ENCODE data around the gene FBXO7.

DNA sequence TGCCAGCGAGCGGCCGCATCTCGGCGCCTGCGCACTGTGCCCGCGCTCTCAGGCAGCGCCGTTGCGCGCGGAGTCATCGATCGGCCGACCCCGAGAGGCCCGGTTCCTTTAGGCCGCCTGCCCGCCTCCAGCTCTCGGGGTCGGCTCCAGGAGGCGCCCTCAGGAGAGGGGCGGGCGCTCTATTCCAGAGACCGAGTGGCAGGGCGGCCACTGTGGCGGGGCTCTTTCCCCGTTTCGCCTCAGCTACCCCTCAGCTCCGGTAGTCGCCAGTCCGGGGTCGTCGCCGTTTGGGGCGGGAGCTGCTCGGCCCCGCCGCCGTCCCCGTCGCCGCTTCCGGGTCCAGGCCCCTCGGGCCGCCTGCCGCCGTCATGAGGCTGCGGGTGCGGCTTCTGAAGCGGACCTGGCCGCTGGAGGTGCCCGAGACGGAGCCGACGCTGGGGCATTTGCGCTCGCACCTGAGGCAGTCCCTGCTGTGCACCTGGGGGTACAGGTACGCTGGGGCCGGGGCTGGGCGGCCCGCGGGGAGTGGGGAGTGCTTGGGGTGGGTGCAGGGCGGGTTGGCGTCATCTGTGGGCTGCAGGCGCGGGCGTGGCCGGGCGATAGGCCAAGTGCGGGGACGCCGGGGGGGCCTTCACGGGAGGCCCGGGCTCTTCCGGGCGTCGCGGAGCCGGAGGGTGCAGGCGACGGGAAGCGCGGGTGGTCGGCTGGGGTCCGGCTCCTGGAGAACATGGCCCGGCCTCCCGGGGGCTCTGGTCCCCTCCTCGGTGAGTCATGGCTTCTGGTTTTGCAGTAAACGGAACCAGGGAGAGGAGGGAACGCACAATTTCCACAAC lies at the start of gene FBXO7:
- TF ChIP-seq, protein P1, sequence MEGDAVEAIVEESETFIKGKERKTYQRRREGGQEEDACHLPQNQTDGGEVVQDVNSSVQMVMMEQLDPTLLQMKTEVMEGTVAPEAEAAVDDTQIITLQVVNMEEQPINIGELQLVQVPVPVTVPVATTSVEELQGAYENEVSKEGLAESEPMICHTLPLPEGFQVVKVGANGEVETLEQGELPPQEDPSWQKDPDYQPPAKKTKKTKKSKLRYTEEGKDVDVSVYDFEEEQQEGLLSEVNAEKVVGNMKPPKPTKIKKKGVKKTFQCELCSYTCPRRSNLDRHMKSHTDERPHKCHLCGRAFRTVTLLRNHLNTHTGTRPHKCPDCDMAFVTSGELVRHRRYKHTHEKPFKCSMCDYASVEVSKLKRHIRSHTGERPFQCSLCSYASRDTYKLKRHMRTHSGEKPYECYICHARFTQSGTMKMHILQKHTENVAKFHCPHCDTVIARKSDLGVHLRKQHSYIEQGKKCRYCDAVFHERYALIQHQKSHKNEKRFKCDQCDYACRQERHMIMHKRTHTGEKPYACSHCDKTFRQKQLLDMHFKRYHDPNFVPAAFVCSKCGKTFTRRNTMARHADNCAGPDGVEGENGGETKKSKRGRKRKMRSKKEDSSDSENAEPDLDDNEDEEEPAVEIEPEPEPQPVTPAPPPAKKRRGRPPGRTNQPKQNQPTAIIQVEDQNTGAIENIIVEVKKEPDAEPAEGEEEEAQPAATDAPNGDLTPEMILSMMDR (IDR thresholded peaks at IDR 0.05; ENCODE audit: insufficient read depth, low read length) = no peak
- TF ChIP-seq SPI1 (IDR thresholded peaks at IDR 0.05; ENCODE audit: borderline replicate concordance, low read depth) = no peak
- TF ChIP-seq, protein P2, sequence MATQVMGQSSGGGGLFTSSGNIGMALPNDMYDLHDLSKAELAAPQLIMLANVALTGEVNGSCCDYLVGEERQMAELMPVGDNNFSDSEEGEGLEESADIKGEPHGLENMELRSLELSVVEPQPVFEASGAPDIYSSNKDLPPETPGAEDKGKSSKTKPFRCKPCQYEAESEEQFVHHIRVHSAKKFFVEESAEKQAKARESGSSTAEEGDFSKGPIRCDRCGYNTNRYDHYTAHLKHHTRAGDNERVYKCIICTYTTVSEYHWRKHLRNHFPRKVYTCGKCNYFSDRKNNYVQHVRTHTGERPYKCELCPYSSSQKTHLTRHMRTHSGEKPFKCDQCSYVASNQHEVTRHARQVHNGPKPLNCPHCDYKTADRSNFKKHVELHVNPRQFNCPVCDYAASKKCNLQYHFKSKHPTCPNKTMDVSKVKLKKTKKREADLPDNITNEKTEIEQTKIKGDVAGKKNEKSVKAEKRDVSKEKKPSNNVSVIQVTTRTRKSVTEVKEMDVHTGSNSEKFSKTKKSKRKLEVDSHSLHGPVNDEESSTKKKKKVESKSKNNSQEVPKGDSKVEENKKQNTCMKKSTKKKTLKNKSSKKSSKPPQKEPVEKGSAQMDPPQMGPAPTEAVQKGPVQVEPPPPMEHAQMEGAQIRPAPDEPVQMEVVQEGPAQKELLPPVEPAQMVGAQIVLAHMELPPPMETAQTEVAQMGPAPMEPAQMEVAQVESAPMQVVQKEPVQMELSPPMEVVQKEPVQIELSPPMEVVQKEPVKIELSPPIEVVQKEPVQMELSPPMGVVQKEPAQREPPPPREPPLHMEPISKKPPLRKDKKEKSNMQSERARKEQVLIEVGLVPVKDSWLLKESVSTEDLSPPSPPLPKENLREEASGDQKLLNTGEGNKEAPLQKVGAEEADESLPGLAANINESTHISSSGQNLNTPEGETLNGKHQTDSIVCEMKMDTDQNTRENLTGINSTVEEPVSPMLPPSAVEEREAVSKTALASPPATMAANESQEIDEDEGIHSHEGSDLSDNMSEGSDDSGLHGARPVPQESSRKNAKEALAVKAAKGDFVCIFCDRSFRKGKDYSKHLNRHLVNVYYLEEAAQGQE (IDR thresholded peaks at IDR 0.05; ENCODE audit: insufficient replicate concordance, low read depth) = peak; percentile 58

Data from HL-60 (cell line).